Loucy (cell line): Measurements from ENCODE around the gene ANKRD40.

ENCODE experiments used
- H2AFZ ChIP-seq: fragments of 200-600 bp; sonication (generic); 2 replicates; pipeline ENCODE4 v1.6.0; 2016; ENCODE audit warnings: antibody characterized with exemption, mild to moderate bottlenecking, low read length, moderate library complexity
- H3F3A ChIP-seq: fragments of 200-600 bp; 2 replicates; pipeline ENCODE4 v1.6.0; 2016; ENCODE audit warnings: antibody characterized with exemption, low read depth, mild to moderate bottlenecking
- H3K27me3 ChIP-seq: fragments of 200-600 bp; sonication (generic); 2 replicates; pipeline ENCODE4 v1.6.1; 2014; ENCODE audit warnings: low read length, mild to moderate bottlenecking; ENCODE audit not compliant: insufficient read depth, poor library complexity, severe bottlenecking
- H3K36me3 ChIP-seq: fragments of 200-600 bp; sonication (generic); 2 replicates; pipeline ENCODE4 v1.6.1; 2016; ENCODE audit warnings: low read length; ENCODE audit not compliant: insufficient read depth
- H3K4me1 ChIP-seq: fragments of 200-600 bp; sonication (generic); 2 replicates; pipeline ENCODE4 v1.5.1; 2014; ENCODE audit warnings: low read length, mild to moderate bottlenecking; ENCODE audit not compliant: insufficient read depth, poor library complexity, severe bottlenecking
- H3K4me2 ChIP-seq: fragments of 200-600 bp; sonication (generic); 2 replicates; pipeline ENCODE4 v1.6.0; 2014; ENCODE audit warnings: antibody characterized with exemption, low read length, low read depth, mild to moderate bottlenecking; ENCODE audit not compliant: poor library complexity, severe bottlenecking
- H3K4me3 ChIP-seq: fragments of 200-600 bp; sonication (generic); 2 replicates; pipeline ENCODE4 v1.5.1; 2014; ENCODE audit warnings: low read length, mild to moderate bottlenecking, mixed read lengths; ENCODE audit not compliant: poor library complexity, severe bottlenecking
- H3K79me2 ChIP-seq: fragments of 200-600 bp; sonication (generic); 2 replicates; pipeline ENCODE4 v1.6.1; 2014; ENCODE audit warnings: low read length; ENCODE audit not compliant: insufficient read depth
- H3K9ac ChIP-seq: fragments of 200-600 bp; sonication (generic); 2 replicates; pipeline ENCODE4 v1.6.0; 2014; ENCODE audit warnings: mild to moderate bottlenecking, low read depth, low read length, moderate library complexity; ENCODE audit not compliant: poor library complexity, severe bottlenecking
- H3K9me2 ChIP-seq: fragments of 200-600 bp; sonication (generic); replicated peaks from 2 replicates; pipeline ENCODE4 v1.6.1; 2016; ENCODE audit warnings: low read depth, low read length, mixed read lengths
- H3K9me3 ChIP-seq: fragments of 200-600 bp; sonication (generic); 2 replicates; pipeline ENCODE4 v1.6.1; 2014; ENCODE audit warnings: mild to moderate bottlenecking, antibody characterized with exemption, low read length, low read depth; ENCODE audit not compliant: insufficient read depth
- H4K20me1 ChIP-seq: fragments of 200-600 bp; sonication (generic); 2 replicates; pipeline ENCODE4 v1.6.0; 2014; ENCODE audit warnings: antibody characterized with exemption, low read length, mild to moderate bottlenecking; ENCODE audit not compliant: insufficient read depth, poor library complexity, severe bottlenecking
- EZH2phosphoT487 ChIP-seq: fragments of 200-600 bp; IDR thresholded peaks from 2 replicates; pipeline ENCODE4 v1.6.1; 2018; ENCODE audit warnings: antibody characterized with exemption, mild to moderate bottlenecking, moderate library complexity, borderline replicate concordance
- TF ChIP-seq, protein P1 (sequence below): fragments of 200-600 bp; sonication (generic); conservative IDR thresholded peaks from 2 replicates; pipeline ENCODE4 v1.5.1; 2014; ENCODE audit warnings: mild to moderate bottlenecking, antibody characterized with exemption, low read length

The ANKRD40 gene

GRCh38 chr17:50690887-50691549, 16.7 kb downstream of the ANKRD40 start:
- Histone ChIP-seq H3K4me1 (peaks cover 4% of the 10 kb centered on the region), H3K9ac (no peak overlapping the region)

DNA sequence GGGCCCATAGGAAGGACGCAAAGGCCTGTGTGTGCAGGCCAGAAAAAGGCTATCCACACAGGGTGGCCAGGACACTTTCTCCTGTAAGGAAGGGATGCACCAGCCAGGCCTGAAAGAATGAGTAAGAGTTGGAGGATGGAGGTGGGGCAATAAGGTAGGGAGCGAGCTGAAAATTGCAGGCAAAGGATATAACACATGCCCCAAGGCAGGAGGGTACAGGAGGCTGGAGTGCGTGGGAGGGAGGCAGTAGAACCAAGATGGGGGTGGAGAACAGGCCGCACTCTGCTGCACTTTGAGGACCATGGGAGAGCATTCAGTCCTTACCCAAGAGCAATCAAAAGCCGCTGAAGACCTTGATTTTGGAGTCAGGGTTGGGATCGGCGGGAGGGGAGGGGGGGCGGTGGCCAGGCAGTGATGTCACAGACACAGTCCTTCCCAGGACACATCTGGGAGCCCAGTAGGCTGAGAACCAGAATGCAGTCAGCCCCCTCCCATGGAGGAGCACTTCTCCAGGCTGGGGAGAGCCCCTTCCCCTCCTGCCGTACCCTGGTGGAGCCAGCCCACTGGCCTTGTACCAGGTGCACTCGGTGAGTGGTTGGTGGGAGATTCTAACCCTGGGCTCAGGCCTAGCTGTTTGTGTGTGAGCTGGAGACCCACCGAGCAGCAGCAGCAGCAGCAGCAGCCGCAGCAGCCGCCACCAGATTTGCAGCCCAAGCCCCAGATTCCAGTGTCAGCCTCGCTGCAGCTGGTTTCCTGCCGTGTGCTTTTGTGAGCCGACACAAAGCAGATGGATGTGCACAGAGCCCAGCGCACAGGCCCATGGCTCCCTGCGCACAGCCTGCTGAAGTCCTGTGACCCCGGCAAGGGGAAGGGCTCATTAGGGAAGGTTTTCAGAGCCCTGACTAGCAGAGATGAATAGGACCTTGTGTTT, 17.5 kb downstream of the ANKRD40 start:
- Histone ChIP-seq H3K4me2 (no peak overlapping the region), H3K4me3 (no peak overlapping the region), H3K9me2 (no peaks in the 10 kb centered on the region), H3K27me3 (no peaks in the 10 kb centered on the region), H3K79me2 (no peaks in the 10 kb centered on the region), H3K9me3 (no peaks in the 10 kb centered on the region), H3K4me1 (peaks cover 4% of the 10 kb centered on the region), H3K9ac (no peak overlapping the region), H3K36me3 (peaks cover 15% of the 10 kb centered on the region; the same call in 1 of the 2 replicates), H2AFZ (no peak overlapping the region), H4K20me1 (no peaks in the 10 kb centered on the region), H3F3A (no peaks in the 10 kb centered on the region)
- no peak for TF ChIP-seq EZH2phosphoT487
- TF ChIP-seq, protein P1, sequence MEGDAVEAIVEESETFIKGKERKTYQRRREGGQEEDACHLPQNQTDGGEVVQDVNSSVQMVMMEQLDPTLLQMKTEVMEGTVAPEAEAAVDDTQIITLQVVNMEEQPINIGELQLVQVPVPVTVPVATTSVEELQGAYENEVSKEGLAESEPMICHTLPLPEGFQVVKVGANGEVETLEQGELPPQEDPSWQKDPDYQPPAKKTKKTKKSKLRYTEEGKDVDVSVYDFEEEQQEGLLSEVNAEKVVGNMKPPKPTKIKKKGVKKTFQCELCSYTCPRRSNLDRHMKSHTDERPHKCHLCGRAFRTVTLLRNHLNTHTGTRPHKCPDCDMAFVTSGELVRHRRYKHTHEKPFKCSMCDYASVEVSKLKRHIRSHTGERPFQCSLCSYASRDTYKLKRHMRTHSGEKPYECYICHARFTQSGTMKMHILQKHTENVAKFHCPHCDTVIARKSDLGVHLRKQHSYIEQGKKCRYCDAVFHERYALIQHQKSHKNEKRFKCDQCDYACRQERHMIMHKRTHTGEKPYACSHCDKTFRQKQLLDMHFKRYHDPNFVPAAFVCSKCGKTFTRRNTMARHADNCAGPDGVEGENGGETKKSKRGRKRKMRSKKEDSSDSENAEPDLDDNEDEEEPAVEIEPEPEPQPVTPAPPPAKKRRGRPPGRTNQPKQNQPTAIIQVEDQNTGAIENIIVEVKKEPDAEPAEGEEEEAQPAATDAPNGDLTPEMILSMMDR, result no peak

More at GRCh38 chr17:50690887-50691549, 16.7 kb downstream of the ANKRD40 start:
- Histone ChIP-seq H3K9me3 (no peaks in the 10 kb centered on the region), H3F3A (no peaks in the 10 kb centered on the region), H3K4me3 (no peak overlapping the region), H3K79me2 (no peaks in the 10 kb centered on the region), H3K9me2 (no peaks in the 10 kb centered on the region), H3K4me2 (no peak overlapping the region), H3K27me3 (no peaks in the 10 kb centered on the region), H2AFZ (no peak overlapping the region), H3K36me3 (peaks cover 23% of the 10 kb centered on the region; the same call in 1 of the 2 replicates), H4K20me1 (no peaks in the 10 kb centered on the region)
- TF ChIP-seq EZH2phosphoT487, result no peak
- TF ChIP-seq, protein P1, result no peak

- Histone ChIP-seq H3K4me2 (no peak overlapping the region), H3K9me3 (no peaks in the 10 kb centered on the region), H3K4me1 (peaks cover 4% of the 10 kb centered on the region), H3K9me2 (no peaks in the 10 kb centered on the region), H3K79me2 (no peaks in the 10 kb centered on the region), H2AFZ (no peak overlapping the region), H3K27me3 (no peaks in the 10 kb centered on the region), H3K36me3 (peaks cover 8% of the 10 kb centered on the region; the same call in 1 of the 2 replicates), H3F3A (no peaks in the 10 kb centered on the region), H3K9ac (no peak overlapping the region), H3K4me3 (no peak overlapping the region), H4K20me1 (no peaks in the 10 kb centered on the region)
- TF ChIP-seq EZH2phosphoT487, result no peak
- TF ChIP-seq, protein P1, result no peak
Observed at GRCh38 chr17:50689251-50689650, 18.5 kb downstream of the ANKRD40 start.
